Left ventricle myocardium superior (tissue), 1 donor: ENCODE measurements around the gene BTBD2. TPM values are rescaled to one million over a fixed set of nuclear protein-coding genes. Genes with fewer than 3 reads are reported as not detected.
A peak's percentile ranks its signal among the peaks of the same experiment; 100 is the strongest.

ENCODE experiments used
- ATAC-seq: fragments of 200-7000 bp; cut with Tn5 transposase; one replicate; pipeline ENCODE4 v1.9.1; 2020; ENCODE audit warnings: mild to moderate bottlenecking, moderate library complexity
- DNase-seq: peaks from one replicate; pipeline ENCODE4 v3.0.0-alpha.2; 2020
- intact Hi-C: fragments of 100-400 bp; cut with micrococcal nuclease; formaldehyde crosslinking; loops from one replicate; pipeline ENCODE4 v1.11.0; 2022
- total RNA-seq: library from RNA; stranded (reverse); fragmentation: NEBNext Ultra II Directional; extraction: Animal tissue kit (Norgen Biotek cat#: 25700); gene quantifications from one replicate; pipeline ENCODE4 v1.2.1, GENCODE V29; 2021
- donor health status: DM: no; HTN: yes; CAD: no; lungs with severe emphysema.

BTBD2 gene
- total RNA-seq, 1 donor from 2014 or later = 65.6 TPM

- DNase-seq = no peak
- intact Hi-C loops = no loop called here
- no peak for ATAC-seq
Observed at GRCh38 chr19:1953441-1954094, 61.9 kb downstream of the BTBD2 start.

GRCh38 chr19:1953037-1953436 is 62.5 kb downstream of the BTBD2 start:
- intact Hi-C loops = no loop called here
- DNase-seq (no peak), ATAC-seq (no peak)

- no peak for ATAC-seq
- intact Hi-C loops = no loop called here
Observed at GRCh38 chr19:1952635-1953034, 62.9 kb downstream of the BTBD2 start.

GRCh38 chr19:1950640-1951039 is 64.9 kb downstream of the BTBD2 start:
- ATAC-seq (no peak), DNase-seq (no peak)
- intact Hi-C loops = no loop called here

More at GRCh38 chr19:1952635-1953034, 62.9 kb downstream of the BTBD2 start:
- no peak for DNase-seq

- intact Hi-C loops = no loop called here
- ATAC-seq (no peak), DNase-seq (no peak)
Observed at GRCh38 chr19:1949304-1950101, 66.0 kb downstream of the BTBD2 start.

- intact Hi-C loops = no loop called here
- ATAC-seq = no peak
Observed at GRCh38 chr19:1947651-1948209, 67.8 kb downstream of the BTBD2 start.

GRCh38 chr19:1945899-1946298 is 69.6 kb downstream of the BTBD2 start:
- ATAC-seq (no peak), DNase-seq (peak; percentile 52)
- intact Hi-C loops = no loop called here

More at GRCh38 chr19:1947651-1948209, 67.8 kb downstream of the BTBD2 start:
- no peak for DNase-seq

GRCh38 chr19:1944916-1945561 is 70.5 kb downstream of the BTBD2 start:
- ATAC-seq (no peak), DNase-seq (no peak)
- intact Hi-C loops = no loop called here

- intact Hi-C loops = no loop called here
Observed at GRCh38 chr19:1944088-1944915, 71.2 kb downstream of the BTBD2 start.

GRCh38 chr19:1943661-1944087 is 71.8 kb downstream of the BTBD2 start:
- intact Hi-C loops = no loop called here

More at GRCh38 chr19:1944088-1944915, 71.2 kb downstream of the BTBD2 start:
- no peak for ATAC-seq
- no peak for DNase-seq

GRCh38 chr19:1942934-1943555 is 72.5 kb downstream of the BTBD2 start:
- intact Hi-C loops = no loop called here
- DNase-seq = no peak
- no peak for ATAC-seq

More at GRCh38 chr19:1943661-1944087, 71.8 kb downstream of the BTBD2 start:
- ATAC-seq = no peak
- no peak for DNase-seq

- peak; percentile 73 for DNase-seq
- peak; percentile 33 for ATAC-seq
- intact Hi-C loops = no loop called here
Observed at GRCh38 chr19:1942078-1942933, 73.2 kb downstream of the BTBD2 start.

GRCh38 chr19:1941146-1942077 is 74.1 kb downstream of the BTBD2 start, which contains the start of gene CSNK1G2:
Gene CSNK1G2 (plus strand): TSS chr19:1941172. CDS start chr19:1969773, 28,601 bp downstream.
- DNase-seq = peak; percentile 47
- peak; percentile 0 for ATAC-seq
- intact Hi-C loops = no loop called here

GRCh38 chr19:1938071-1938470 is 77.4 kb downstream of the BTBD2 start:
- intact Hi-C loops = no loop called here
- no peak for DNase-seq
- no peak for ATAC-seq

- ATAC-seq = no peak
- DNase-seq = no peak
- intact Hi-C loops = no loop called here
Observed at GRCh38 chr19:1936916-1937610, 78.5 kb downstream of the BTBD2 start.

- DNase-seq = no peak
- no peak for ATAC-seq
- intact Hi-C loops = no loop called here
Observed at GRCh38 chr19:1936430-1936829, 79.1 kb downstream of the BTBD2 start.
